HEK293T (cell line): Measurements from ENCODE around the gene UBE4A.

Experiments used
- CTCF ChIA-PET: fragments of 350-600 bp; formaldehyde crosslinking; extraction: SDS; loops from one replicate; lab custom pipeline; 2021; ENCODE audit warnings: antibody characterized with exemption, inconsistent platforms; lab: Yijun Ruan, JAX
- POLR2A ChIA-PET: fragments of 350-600 bp; formaldehyde crosslinking; extraction: SDS; loops from one replicate; lab custom pipeline; 2020; ENCODE audit warnings: antibody characterized with exemption, inconsistent platforms; lab: Yijun Ruan, JAX
- DNase-seq: peaks from one replicate; pipeline ENCODE4 v3.0.0; 2012; ENCODE audit warnings: mixed read lengths; ENCODE audit errors: extremely low spot score
- ARNT ChIP-seq: fragments of 450-650 bp; IDR thresholded peaks from 2 replicates; pipeline ENCODE4 v1.6.1; 2017; ENCODE audit warnings: mild to moderate bottlenecking
- BHLHE40 ChIP-seq: fragments of 450-650 bp; IDR thresholded peaks from 2 replicates; pipeline ENCODE4 v1.6.1; 2016; ENCODE audit warnings: mild to moderate bottlenecking, moderate library complexity, borderline replicate concordance
- CTBP1 ChIP-seq: fragments of 450-650 bp; IDR thresholded peaks from 2 replicates; pipeline ENCODE4 v1.6.1; 2016; ENCODE audit warnings: borderline replicate concordance
- ELF4 ChIP-seq: fragments of 450-650 bp; IDR thresholded peaks from 2 replicates; pipeline ENCODE4 v1.6.1; 2017; ENCODE audit warnings: antibody characterized with exemption
- FOXA1 ChIP-seq: fragments of 450-650 bp; IDR thresholded peaks from 2 replicates; pipeline ENCODE4 v1.6.1; 2016; ENCODE audit warnings: mild to moderate bottlenecking
- FOXK2 ChIP-seq: fragments of 450-650 bp; IDR thresholded peaks from 2 replicates; pipeline ENCODE4 v1.6.1; 2016; ENCODE audit warnings: mild to moderate bottlenecking
- FOXM1 ChIP-seq: fragments of 450-650 bp; IDR thresholded peaks from 2 replicates; pipeline ENCODE4 v1.6.1; 2017; ENCODE audit warnings: mild to moderate bottlenecking, borderline replicate concordance
- HDGF ChIP-seq: fragments of 450-650 bp; IDR thresholded peaks from 2 replicates; pipeline ENCODE4 v1.6.1; 2017; ENCODE audit warnings: antibody characterized with exemption, borderline replicate concordance
- L3MBTL2 ChIP-seq: fragments of 450-650 bp; conservative IDR thresholded peaks from 2 replicates; pipeline ENCODE4 v1.6.1; 2016; ENCODE audit warnings: mild to moderate bottlenecking
- LEF1 ChIP-seq: fragments of 450-650 bp; IDR thresholded peaks from 2 replicates; pipeline ENCODE4 v1.6.1; 2017; ENCODE audit warnings: mild to moderate bottlenecking, borderline replicate concordance
- NFRKB ChIP-seq: fragments of 450-650 bp; IDR thresholded peaks from 2 replicates; pipeline ENCODE4 v1.6.1; 2016; ENCODE audit warnings: mild to moderate bottlenecking, moderate library complexity
- SP1 ChIP-seq: fragments of 450-650 bp; IDR thresholded peaks from 2 replicates; pipeline ENCODE4 v1.6.1; 2017
- SUZ12 ChIP-seq: fragments of 450-650 bp; IDR thresholded peaks from 2 replicates; pipeline ENCODE4 v1.6.1; 2016; ENCODE audit warnings: mild to moderate bottlenecking
- TARDBP ChIP-seq: fragments of 450-650 bp; IDR thresholded peaks from 2 replicates; pipeline ENCODE4 v1.6.1; 2016
- ZNF384 ChIP-seq: fragments of 450-650 bp; IDR thresholded peaks from 2 replicates; pipeline ENCODE4 v1.6.1; 2016
- TF ChIP-seq, protein P1 (sequence below): fragments of 450-650 bp; IDR thresholded peaks from 2 replicates; pipeline ENCODE4 v1.6.1; 2016

The UBE4A gene

DNA sequence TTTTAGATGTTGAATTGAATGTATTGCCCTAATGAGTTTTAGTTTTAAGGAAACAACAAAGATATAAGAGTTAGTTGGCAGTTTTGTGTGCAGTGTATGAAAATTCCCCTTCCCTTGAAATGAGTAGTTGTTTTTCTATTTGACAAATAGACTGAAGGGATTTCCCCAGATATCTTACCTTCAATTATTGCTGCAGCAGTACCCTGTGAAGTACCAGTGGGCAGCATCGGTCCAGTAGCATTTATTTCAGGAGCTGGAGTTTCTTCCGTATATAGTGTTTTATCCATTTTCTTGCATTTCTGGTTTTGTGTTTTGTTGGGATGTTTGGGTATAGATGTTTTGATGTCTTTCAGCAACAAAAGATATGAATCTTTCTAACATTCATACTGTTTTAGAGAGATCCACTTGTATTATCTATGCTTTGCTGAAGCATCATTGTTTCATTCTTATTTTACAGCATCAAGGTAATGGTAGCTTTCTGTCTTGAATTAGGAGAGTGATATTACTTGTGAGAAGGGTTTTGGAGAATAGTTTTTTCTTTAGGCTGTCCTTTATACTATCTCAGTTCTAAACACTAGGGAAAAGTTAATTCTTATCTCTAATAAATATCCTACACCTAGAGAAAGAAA, 84.3 kb downstream of the UBE4A start:
- POLR2A ChIA-PET: no interaction called here
- TF ChIP-seq ELF4 (no peak), HDGF (no peak), TARDBP (no peak), FOXK2 (no peak), SP1 (no peak), L3MBTL2 (no peak), FOXA1 (no peak), LEF1 (no peak), SUZ12 (no peak), ZNF384 (no peak), ARNT (no peak), NFRKB (no peak), CTBP1 (no peak), BHLHE40 (no peak), FOXM1 (no peak)
- TF ChIP-seq, protein P1, sequence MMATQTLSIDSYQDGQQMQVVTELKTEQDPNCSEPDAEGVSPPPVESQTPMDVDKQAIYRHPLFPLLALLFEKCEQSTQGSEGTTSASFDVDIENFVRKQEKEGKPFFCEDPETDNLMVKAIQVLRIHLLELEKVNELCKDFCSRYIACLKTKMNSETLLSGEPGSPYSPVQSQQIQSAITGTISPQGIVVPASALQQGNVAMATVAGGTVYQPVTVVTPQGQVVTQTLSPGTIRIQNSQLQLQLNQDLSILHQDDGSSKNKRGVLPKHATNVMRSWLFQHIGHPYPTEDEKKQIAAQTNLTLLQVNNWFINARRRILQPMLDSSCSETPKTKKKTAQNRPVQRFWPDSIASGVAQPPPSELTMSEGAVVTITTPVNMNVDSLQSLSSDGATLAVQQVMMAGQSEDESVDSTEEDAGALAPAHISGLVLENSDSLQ: no peak
- DNase-seq: no peak
- CTCF ChIA-PET: no interaction called here

DNA sequence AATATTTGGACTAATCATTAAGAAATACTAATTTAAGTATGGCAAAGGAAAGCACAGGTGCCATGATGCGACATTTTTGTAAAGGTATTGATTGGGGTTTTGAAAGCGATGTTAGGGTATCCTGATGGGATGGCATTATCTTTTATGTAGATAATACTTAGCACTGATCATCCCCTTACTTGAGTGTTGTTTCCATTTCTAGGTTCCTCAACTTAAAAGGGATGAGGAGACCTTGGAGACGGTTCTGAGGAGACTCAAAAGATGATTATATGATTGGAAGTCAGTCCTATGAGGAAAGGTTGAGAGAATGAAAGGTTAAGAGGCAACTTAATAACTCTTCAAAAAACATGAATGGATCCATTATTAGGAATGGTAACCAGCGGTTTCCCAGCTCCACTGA, 88.0 kb downstream of the UBE4A start:
- POLR2A ChIA-PET: no interaction called here
- DNase-seq: no peak
- no peak for TF ChIP-seq CTBP1
- no peak for TF ChIP-seq L3MBTL2
- TF ChIP-seq, protein P1: no peak
- TF ChIP-seq ARNT: no peak
- no peak for TF ChIP-seq NFRKB
- TF ChIP-seq ZNF384: no peak
- no peak for TF ChIP-seq LEF1
- CTCF ChIA-PET: no interaction called here

DNA sequence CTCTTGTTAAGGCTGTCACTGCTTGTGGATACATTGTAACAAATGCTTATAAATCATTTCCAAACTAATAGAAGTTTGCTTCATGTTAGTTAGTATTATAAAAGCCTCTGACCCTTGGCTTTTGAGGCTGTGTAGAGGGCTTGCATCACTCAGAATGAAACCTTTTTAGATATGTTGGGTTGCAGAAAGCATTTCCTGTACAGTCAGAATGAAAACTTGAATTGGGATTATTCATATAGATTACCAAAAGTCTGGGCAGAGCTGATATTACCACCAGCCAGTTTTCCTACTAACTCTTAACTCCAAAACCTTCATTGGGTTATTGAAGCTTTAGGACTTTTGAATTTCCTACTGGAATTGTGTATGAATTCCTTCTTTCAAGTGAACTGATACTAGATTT, 88.9 kb downstream of the UBE4A start:
- DNase-seq: no peak
- ChIA-PET POLR2A (interaction anchor here (1.0 kb wide), 1 partner anchor 12 kb away, joined by 4 read pairs; the partner anchor contains the start of gene KMT2A), CTCF (no interaction called here)
- TF ChIP-seq FOXM1: no peak
- no peak for TF ChIP-seq ZNF384
- no peak for TF ChIP-seq ELF4
- TF ChIP-seq, protein P1: no peak
- TF ChIP-seq HDGF: no peak
- no peak for TF ChIP-seq ARNT
- TF ChIP-seq NFRKB: no peak
- TF ChIP-seq FOXA1: no peak
- no peak for TF ChIP-seq FOXK2
- no peak for TF ChIP-seq LEF1
- TF ChIP-seq CTBP1: no peak
- no peak for TF ChIP-seq SP1
- no peak for TF ChIP-seq TARDBP
- TF ChIP-seq SUZ12: no peak
- TF ChIP-seq BHLHE40: no peak
- TF ChIP-seq L3MBTL2: no peak
